Testis (tissue), 3 donors: Measurements from ENCODE around the gene RCOR1. TPM values are rescaled to one million over a fixed set of nuclear protein-coding genes. Genes with fewer than 3 reads are reported as not detected.

ENCODE experiments used
- DNase-seq: peaks from one replicate; pipeline ENCODE4 v3.0.0-alpha.2; 2019
- H3K27ac ChIP-seq, 2 donors: fragments of 200-600 bp; sonication (generic); one replicate each; pipeline ENCODE4 v1.5.1; 2019
- H3K27me3 ChIP-seq: fragments of 200-600 bp; sonication (generic); one replicate; pipeline ENCODE4 v1.5.1; 2019
- H3K36me3 ChIP-seq: fragments of 200-600 bp; sonication (generic); one replicate; pipeline ENCODE4 v1.5.1; 2017; ENCODE audit warnings: low read depth; ENCODE audit errors: missing control alignments
- H3K4me1 ChIP-seq: fragments of 200-600 bp; sonication (generic); one replicate; pipeline ENCODE4 v1.5.1; 2019
- H3K4me3 ChIP-seq, 2 donors: fragments of 200-600 bp; sonication (generic); one replicate each; pipeline ENCODE4 v1.5.1; 2017 to 2019
- H3K9me3 ChIP-seq: fragments of 200-600 bp; sonication (generic); one replicate; pipeline ENCODE4 v1.5.1; 2017
- POLR2A ChIP-seq: fragments of 450-650 bp; IDR thresholded peaks from one replicate; pipeline ENCODE4 v1.6.1; 2017; ENCODE audit warnings: antibody characterized with exemption, mild to moderate bottlenecking, moderate library complexity
- WGBS, 2 donors: methylation state at CpG; one replicate each; pipeline ENCODE4 v1.1.5; 2018; 5-methylcytosine and 5-hydroxymethylcytosine counted together
- intact Hi-C: fragments of 100-400 bp; cut with DNase I; formaldehyde crosslinking; loops from one replicate; pipeline ENCODE4 v1.15.1; 2023; ENCODE audit warnings: low total_unique reads
- polyA plus RNA-seq: library from polyadenylated mRNA; stranded (reverse); fragments of 350-450 nt; fragmentation: Illumina TruSeq; extraction: RNeasy Lipid Tissue Mini Kit (QIAGEN cat#74804); gene quantifications from one replicate; pipeline ENCODE4 v1.2.3, GENCODE V29; 2014; ENCODE audit warnings: low read depth, low replicate concordance; ENCODE audit not compliant: insufficient read depth
- total RNA-seq, 2 donors: library from RNA; depleted of rRNA; stranded (reverse); fragments of >200 nt; gene quantifications; one replicate each; pipeline ENCODE4 v1.2.3, GENCODE V29; 2016
- TF ChIP-seq, protein P1 (sequence below), 3 experiments: fragments of 450-650 bp in 2 of 3; fragments of 200-600 bp in 1 of 3; sonication (generic) in 1 of 3; IDR thresholded peaks; one replicate each; pipeline ENCODE4 v1.5.1; 2016 to 2019; ENCODE audit warnings: antibody characterized with exemption in 3 of 3, mild to moderate bottlenecking in 2 of 3, moderate library complexity in 1 of 3

Gene RCOR1
- total and polyA plus RNA-seq, 3 donors from 2014 or later: 33.8 to 37.8 (median 33.9) TPM

DNA sequence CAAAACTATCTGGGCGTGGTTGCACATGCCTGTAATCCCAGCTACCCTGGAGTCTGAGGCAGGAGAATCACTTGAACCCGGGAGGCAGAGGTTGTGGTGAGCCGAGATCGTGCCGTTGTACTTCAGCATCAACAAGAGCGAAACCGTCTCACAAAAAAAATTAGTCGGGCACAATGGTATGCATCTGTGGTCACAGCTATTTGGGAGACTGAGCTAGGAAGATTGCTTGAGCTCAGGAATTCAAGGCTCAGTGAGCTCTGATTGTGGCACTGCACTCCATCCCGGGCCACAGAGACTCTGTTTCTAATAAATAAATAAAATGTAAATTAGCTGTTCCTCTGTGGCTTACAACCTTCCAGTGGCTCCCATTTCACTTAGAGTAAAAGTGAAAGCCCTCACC, 28.0 kb downstream of the RCOR1 start:
- Histone ChIP-seq H3K4me3 (no peak overlapping the region), H3K27ac (no peak overlapping the region), H3K27me3 (no peaks in the 10 kb centered on the region), H3K36me3 (no peaks in the 10 kb centered on the region), H3K4me1 (peaks cover 12% of the 10 kb centered on the region), H3K9me3 (no peaks in the 10 kb centered on the region)
- TF ChIP-seq, protein P1, sequence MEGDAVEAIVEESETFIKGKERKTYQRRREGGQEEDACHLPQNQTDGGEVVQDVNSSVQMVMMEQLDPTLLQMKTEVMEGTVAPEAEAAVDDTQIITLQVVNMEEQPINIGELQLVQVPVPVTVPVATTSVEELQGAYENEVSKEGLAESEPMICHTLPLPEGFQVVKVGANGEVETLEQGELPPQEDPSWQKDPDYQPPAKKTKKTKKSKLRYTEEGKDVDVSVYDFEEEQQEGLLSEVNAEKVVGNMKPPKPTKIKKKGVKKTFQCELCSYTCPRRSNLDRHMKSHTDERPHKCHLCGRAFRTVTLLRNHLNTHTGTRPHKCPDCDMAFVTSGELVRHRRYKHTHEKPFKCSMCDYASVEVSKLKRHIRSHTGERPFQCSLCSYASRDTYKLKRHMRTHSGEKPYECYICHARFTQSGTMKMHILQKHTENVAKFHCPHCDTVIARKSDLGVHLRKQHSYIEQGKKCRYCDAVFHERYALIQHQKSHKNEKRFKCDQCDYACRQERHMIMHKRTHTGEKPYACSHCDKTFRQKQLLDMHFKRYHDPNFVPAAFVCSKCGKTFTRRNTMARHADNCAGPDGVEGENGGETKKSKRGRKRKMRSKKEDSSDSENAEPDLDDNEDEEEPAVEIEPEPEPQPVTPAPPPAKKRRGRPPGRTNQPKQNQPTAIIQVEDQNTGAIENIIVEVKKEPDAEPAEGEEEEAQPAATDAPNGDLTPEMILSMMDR (IDR thresholded peaks at IDR 0.05): no peak
- TF ChIP-seq POLR2A: no peak
- WGBS, 2 donors: 93 to 94% methylated on average over 9 of the region's 9 CpGs
- DNase-seq: no peak
- intact Hi-C loops: no loop called here

GRCh38 chr14:102622262-102622885, 29.9 kb downstream of the RCOR1 start:
- TF ChIP-seq POLR2A: no peak
- TF ChIP-seq, protein P1 (IDR thresholded peaks at IDR 0.05): no peak
- Histone ChIP-seq H3K36me3 (no peaks in the 10 kb centered on the region), H3K4me3 (no peak overlapping the region), H3K27ac (peak overlapping the region; percentile 24 to 45), H3K9me3 (no peaks in the 10 kb centered on the region), H3K27me3 (no peaks in the 10 kb centered on the region), H3K4me1 (peaks cover 12% of the 10 kb centered on the region)
- DNase-seq: peak; percentile 40
- intact Hi-C loops: no loop called here
- WGBS, 2 donors: 53 to 66% methylated on average over 10 of the region's 10 CpGs

GRCh38 chr14:102624666-102625065, 32.2 kb downstream of the RCOR1 start:
- DNase-seq: no peak
- no peak overlapping the region for H3K4me3 ChIP-seq
- 95 to 96% methylated on average over 3 of the region's 3 CpGs for WGBS, 2 donors
- no peaks in the 10 kb centered on the region for H3K27me3 ChIP-seq
- TF ChIP-seq, protein P1 (IDR thresholded peaks at IDR 0.05): no peak
- TF ChIP-seq POLR2A: no peak
- no peaks in the 10 kb centered on the region for H3K36me3 ChIP-seq
- H3K9me3 ChIP-seq: no peaks in the 10 kb centered on the region
- intact Hi-C loops: no loop called here
- peaks cover 12% of the 10 kb centered on the region for H3K4me1 ChIP-seq
- no peak overlapping the region for H3K27ac ChIP-seq

- Histone ChIP-seq H3K36me3 (no peaks in the 10 kb centered on the region), H3K27ac (no peak overlapping the region), H3K4me3 (no peak overlapping the region), H3K27me3 (no peaks in the 10 kb centered on the region), H3K9me3 (no peaks in the 10 kb centered on the region), H3K4me1 (peaks cover 12% of the 10 kb centered on the region)
- intact Hi-C loops: no loop called here
- WGBS, 2 donors: 90 to 91% methylated on average over 6 of the region's 6 CpGs
- no peak for TF ChIP-seq POLR2A
- TF ChIP-seq, protein P1 (IDR thresholded peaks at IDR 0.05): no peak
- no peak for DNase-seq
Observed at GRCh38 chr14:102625564-102626296, 33.3 kb downstream of the RCOR1 start.
